Measurements from ENCODE around the gene ARL10. TPM values are rescaled to one million over a fixed set of nuclear protein-coding genes. Genes with fewer than 3 reads are reported as not detected.

ARL10 gene
- total RNA-seq, 2 experiments from 2014 or later = 5.4 to 7.7 TPM

DNA sequence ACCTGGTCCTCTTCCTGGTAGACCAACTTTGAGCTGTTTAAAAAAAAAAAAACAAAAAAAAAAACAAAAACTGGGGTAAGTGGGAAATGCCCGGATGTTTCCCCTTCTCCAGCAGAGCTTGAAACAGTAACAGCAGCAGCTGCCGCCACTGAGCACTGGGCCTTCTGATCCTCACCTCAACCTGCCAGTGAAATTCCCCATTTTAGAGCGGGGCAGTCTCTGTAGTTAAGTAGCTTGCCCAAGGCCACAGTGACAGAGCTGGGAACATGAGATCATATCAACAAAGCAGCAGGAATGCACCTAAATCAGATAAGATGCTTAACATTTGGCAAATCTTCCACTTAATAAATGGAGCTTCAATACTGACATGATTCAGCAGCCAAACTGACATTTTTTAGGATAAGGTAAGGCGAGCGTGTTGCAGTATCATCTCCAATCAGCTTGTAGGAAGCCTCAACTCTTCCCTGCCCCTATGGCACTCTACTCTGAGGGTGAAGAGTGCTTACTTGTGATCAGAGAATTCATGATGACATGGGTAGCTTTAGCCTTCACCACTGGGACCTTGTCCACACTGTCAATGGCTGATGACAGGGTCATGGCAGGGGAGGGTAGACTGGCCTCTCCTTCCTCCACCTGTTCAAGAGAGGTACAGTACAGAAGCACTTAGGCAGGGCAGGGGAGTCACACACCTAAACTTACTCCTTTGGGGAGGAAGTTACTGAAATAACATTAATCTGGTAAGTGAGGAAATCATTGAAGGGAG, 13.0 kb upstream of the ARL10 start:
- peaks cover 10% of the 10 kb centered on the region for H3K4me1 Mint-ChIP-seq
- H3K9me3 Mint-ChIP-seq = no peaks in the 10 kb centered on the region
- ChIA-PET CTCF (interaction anchor here (0.6 kb wide), 2 partner anchors 23 to 80 kb away, joined by 3 to 4 read pairs; no protein-coding TSS in a partner anchor), POLR2A (interaction anchor here (0.7 kb wide), 1 partner anchor 353 kb away, joined by 3 read pairs; no protein-coding TSS in a partner anchor)
- H3K4me3 Mint-ChIP-seq = no peak overlapping the region
- peaks cover 70% of the 10 kb centered on the region for H3K36me3 Mint-ChIP-seq (ENCODE audit: low read depth)
- H3K27ac Mint-ChIP-seq = peak overlapping the region; percentile 15
- no peaks in the 10 kb centered on the region for H3K27me3 Mint-ChIP-seq
- no peak for DNase-seq

DNA sequence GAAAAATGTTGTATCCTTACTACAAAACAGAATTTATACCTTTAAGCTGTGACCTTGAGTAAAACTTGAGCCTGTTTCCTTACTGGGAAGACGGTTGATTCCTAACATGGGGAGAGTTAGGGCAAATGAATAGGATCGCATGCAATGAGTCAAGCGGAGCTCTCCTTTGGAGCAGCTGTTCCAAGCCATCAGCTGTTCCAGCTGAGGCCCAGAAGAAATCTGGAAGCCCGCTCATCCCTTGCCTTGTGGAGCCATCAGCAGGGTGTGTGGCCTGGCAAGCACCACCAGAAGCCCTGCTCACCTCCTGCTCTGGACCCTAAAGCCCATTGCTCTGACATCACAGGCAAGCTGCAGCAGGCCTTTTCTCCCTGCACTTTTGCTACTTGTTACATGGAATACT, 11.8 kb upstream of the ARL10 start:
- Mint-ChIP-seq H3K4me3 (no peak overlapping the region), H3K27ac (no peak overlapping the region), H3K27me3 (no peaks in the 10 kb centered on the region), H3K4me1 (peaks cover 19% of the 10 kb centered on the region), H3K36me3 (ENCODE audit: low read depth) (peaks cover 70% of the 10 kb centered on the region), H3K9me3 (no peaks in the 10 kb centered on the region)
- ChIA-PET CTCF (interaction anchor here (1.0 to 1.5 kb wide), 3 partner anchors 9 to 50 kb away, joined by 3 to 4 read pairs (median 3); no protein-coding TSS in a partner anchor), POLR2A (no interaction called here)
- no peak for DNase-seq

DNA sequence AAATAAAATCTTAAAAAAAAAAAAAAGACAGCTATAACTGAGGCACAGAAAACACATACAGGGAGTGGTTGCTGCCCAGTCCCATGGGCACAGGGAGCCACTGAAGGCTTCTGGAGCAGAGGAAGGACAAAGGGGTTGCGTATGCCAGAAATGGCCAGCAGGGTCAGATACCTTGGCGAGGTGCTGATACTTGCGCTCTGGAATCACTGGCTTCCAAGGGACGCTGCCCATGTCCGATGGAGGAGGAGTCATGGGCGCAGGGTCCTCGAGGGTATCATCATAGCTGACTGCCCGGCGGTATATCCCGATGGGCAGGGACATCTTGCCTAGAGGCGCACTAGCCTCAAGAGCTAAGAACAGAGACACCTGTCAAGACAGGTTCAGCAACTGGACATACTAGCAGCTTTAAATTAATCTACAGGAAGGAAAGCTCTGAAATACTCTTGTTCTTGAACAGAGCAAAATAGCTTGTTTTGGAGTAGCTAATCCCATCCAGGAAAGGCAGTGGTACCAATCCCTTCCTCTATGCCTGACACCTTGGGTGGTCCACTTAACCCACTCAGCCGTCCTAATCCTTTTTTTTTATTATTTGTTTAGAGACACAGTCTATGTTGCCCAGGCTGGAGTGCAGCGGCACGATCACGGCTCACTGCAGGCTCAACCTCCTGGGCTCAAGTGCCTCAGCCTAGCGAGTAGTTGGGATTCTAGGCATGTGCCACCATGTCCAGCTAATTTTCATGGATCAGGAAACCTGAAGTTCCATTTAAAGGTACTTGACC, 9.7 kb upstream of the ARL10 start:
- H3K27ac Mint-ChIP-seq = no peak overlapping the region
- no peak overlapping the region for H3K4me3 Mint-ChIP-seq
- peaks cover 25% of the 10 kb centered on the region for H3K4me1 Mint-ChIP-seq
- H3K36me3 Mint-ChIP-seq (ENCODE audit: low read depth) = peaks cover 59% of the 10 kb centered on the region
- CTCF ChIA-PET = interaction anchor here (0.6 to 1.5 kb wide), 4 partner anchors 9 to 160 kb away, joined by 3 to 7 read pairs (median 4); no protein-coding TSS in a partner anchor
- H3K9me3 Mint-ChIP-seq = no peaks in the 10 kb centered on the region
- H3K27me3 Mint-ChIP-seq = no peaks in the 10 kb centered on the region
- no peak for DNase-seq
- POLR2A ChIA-PET = interaction anchor here (0.6 kb wide), 1 partner anchor 748 kb away, joined by 3 read pairs; no protein-coding TSS in a partner anchor

DNA sequence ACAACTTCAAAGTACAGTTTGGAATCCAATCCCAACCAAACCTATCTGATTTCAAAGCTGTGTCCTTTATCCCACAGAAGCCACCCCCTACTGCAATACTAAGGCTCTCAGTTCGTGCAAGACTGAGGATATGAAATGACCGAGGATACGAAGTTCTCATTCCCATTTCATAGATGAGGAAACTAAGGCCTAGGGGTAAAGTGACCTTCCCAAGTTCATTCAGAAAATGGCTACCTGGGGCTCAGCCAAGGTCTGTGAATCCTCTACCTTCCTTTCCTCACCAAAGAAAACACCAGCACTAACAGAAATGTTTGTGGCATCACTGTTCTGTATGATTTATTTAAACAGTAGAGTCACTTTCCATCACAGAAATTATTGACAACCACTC, 9.1 kb upstream of the ARL10 start:
- ChIA-PET POLR2A (no interaction called here), CTCF (interaction anchor here (0.6 to 1.5 kb wide), 2 partner anchors 22 to 160 kb away, joined by 3 to 7 read pairs; no protein-coding TSS in a partner anchor)
- Mint-ChIP-seq H3K27ac (no peak overlapping the region), H3K4me3 (no peak overlapping the region), H3K4me1 (peaks cover 25% of the 10 kb centered on the region), H3K9me3 (no peaks in the 10 kb centered on the region), H3K27me3 (no peaks in the 10 kb centered on the region), H3K36me3 (ENCODE audit: low read depth) (peaks cover 56% of the 10 kb centered on the region)
- no peak for DNase-seq

DNA sequence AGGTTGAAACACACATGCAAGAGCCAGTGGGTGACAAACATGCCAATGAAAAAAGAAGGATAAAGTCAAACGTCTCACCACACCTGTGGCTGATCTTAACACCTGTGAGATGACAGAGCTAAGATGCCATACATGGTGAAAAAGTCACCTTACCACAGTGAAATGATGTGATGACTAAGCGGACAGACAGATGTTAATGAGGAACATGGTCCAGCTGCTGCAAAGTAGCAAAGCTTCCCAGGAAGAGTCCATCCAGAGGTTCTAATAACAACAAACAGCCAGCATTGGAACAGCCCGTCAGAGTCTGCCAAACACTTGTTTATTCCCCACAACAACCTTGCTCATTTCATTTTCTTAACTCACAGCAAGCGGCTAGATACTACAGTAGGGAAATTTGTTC, 5.6 kb upstream of the ARL10 start:
- Mint-ChIP-seq H3K4me3 (peak overlapping the region; percentile 64), H3K9me3 (no peaks in the 10 kb centered on the region), H3K4me1 (peaks cover 37% of the 10 kb centered on the region), H3K27me3 (no peaks in the 10 kb centered on the region), H3K27ac (peak overlapping the region; percentile 15), H3K36me3 (ENCODE audit: low read depth) (peaks cover 34% of the 10 kb centered on the region)
- DNase-seq = no peak
- ChIA-PET POLR2A (no interaction called here), CTCF (interaction anchor here (0.8 to 1.0 kb wide), 2 partner anchors 32 to 42 kb away, joined by 3 to 4 read pairs; no protein-coding TSS in a partner anchor)

DNA sequence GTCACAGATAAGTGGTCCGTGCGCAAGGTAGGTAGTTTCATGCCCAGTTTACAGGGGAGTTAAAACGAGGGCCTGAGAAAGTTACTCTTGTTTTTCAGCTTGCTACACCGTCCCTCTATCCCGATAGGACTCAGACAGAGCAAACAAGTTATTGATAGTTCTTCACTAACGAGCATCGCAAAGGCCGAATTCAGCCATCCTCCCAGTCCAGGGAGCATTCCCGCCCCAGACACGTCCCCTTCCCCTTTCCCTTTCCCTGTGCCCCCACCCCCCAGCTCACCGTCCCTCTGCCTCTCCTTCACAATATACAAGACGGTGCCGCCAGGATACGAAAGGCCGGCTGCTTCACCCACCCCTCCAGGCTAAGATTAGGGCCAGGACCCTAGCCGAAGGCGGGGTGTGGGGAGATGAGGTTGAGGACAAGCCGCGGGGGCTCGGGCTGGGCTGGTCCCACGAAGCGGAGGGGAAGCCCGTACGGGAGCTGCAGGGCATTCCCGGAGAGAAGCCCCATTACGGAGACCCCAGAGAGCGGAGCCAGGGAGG, 4.3 kb upstream of the ARL10 start:
- DNase-seq = peak; percentile 23
- CTCF ChIA-PET = interaction anchor here (0.5 to 2.3 kb wide), 5 partner anchors 23 to 286 kb away, joined by 3 to 8 read pairs (median 3); partner anchors contain the start of genes FAF2 and TSPAN17
- no peaks in the 10 kb centered on the region for H3K27me3 Mint-ChIP-seq
- peaks cover 40% of the 10 kb centered on the region for H3K4me1 Mint-ChIP-seq
- peaks cover 30% of the 10 kb centered on the region for H3K36me3 Mint-ChIP-seq (ENCODE audit: low read depth)
- H3K27ac Mint-ChIP-seq = peak overlapping the region; percentile 96
- peak overlapping the region; percentile 98 for H3K4me3 Mint-ChIP-seq
- no peaks in the 10 kb centered on the region for H3K9me3 Mint-ChIP-seq
- POLR2A ChIA-PET = interaction anchor here (0.6 kb wide), 1 partner anchor 169 kb away, joined by 7 read pairs; no protein-coding TSS in a partner anchor

DNA sequence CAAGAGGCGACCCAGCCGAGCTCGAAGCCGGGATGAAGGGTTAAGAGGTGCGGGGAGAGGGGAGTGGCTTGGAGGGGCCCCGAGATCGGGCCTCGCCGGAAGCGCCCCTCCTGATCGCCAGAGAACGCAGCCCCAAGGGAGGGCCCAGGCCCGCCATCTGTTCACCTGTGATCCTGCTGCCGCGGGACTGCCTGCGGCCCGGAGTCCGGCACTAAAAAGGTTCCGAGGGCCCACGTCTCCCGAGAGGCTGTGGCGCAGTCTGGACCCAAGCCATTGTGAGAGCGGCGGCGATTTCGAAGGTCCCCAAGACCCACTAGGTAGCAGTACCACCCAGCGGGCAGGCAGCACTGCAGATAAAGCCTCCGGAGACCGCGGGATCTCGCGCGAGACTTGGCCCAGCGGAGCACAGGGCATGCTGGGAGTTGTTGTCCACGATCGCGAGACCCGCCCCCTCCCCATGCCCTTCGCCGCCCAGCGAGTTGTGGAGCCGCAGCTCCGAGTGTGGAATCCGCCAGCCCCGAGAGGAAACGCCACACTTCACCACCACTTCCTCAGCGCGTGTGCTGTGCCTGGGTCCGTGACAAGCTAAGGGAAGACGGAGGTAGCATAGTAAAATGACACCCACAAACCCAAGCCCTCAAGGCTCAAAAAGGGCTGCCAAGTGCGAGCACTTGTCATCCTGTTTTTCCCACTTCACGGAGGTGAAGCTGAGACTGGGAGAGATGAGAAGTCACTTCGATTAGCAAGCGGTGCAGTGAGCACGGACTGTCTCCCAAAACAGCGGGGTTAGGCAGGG, 3.7 kb upstream of the ARL10 start, which contains the start of gene KIAA1191:
Gene KIAA1191 (minus strand): TSS at position 328 of the 796 bp plus-strand sequence. CDS start 2,256 bp downstream, outside the sequence.
- H3K27ac Mint-ChIP-seq = peak within 1 kb of the TSS; percentile 96
- no peaks in the 10 kb centered on the region for H3K9me3 Mint-ChIP-seq
- ChIA-PET POLR2A (interaction anchor here (0.6 to 0.7 kb wide), 2 partner anchors 168 to 182 kb away, joined by 4 to 7 read pairs; no protein-coding TSS in a partner anchor), CTCF (interaction anchor here (0.8 to 2.3 kb wide), 9 partner anchors 8 to 285 kb away, joined by 3 to 8 read pairs (median 3); partner anchors contain the start of genes FAF2 and TSPAN17)
- peaks cover 26% of the 10 kb centered on the region for H3K36me3 Mint-ChIP-seq (ENCODE audit: low read depth)
- H3K4me3 Mint-ChIP-seq = peak within 1 kb of the TSS; percentile 98
- H3K27me3 Mint-ChIP-seq = no peaks in the 10 kb centered on the region
- peak; percentile 97 for DNase-seq
- H3K4me1 Mint-ChIP-seq = peaks cover 38% of the 10 kb centered on the region

DNA sequence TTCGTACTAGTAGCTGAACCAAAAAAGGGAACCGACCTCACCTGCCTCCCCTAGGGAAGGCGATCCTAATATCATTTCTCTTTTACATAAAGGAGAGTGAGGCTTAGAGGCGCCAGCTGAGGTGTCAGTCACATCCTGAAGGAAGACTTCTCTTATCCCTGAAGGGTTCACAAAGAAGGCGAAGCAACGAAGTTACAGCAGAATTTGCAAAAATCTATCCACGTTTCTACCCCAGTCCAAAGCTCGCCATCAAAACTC, 3.1 kb upstream of the ARL10 start:
- Mint-ChIP-seq H3K9me3 (no peaks in the 10 kb centered on the region), H3K4me3 (peak overlapping the region; percentile 98), H3K27me3 (no peaks in the 10 kb centered on the region), H3K36me3 (ENCODE audit: low read depth) (peaks cover 23% of the 10 kb centered on the region), H3K27ac (peak overlapping the region; percentile 96), H3K4me1 (peaks cover 39% of the 10 kb centered on the region)
- POLR2A ChIA-PET = interaction anchor here (0.7 kb wide), 1 partner anchor 181 kb away, joined by 4 read pairs; no protein-coding TSS in a partner anchor
- DNase-seq = no peak
- CTCF ChIA-PET = interaction anchor here (0.9 to 2.3 kb wide), 8 partner anchors 8 to 181 kb away, joined by 3 to 8 read pairs (median 4); partner anchors contain the start of gene FAF2

DNA sequence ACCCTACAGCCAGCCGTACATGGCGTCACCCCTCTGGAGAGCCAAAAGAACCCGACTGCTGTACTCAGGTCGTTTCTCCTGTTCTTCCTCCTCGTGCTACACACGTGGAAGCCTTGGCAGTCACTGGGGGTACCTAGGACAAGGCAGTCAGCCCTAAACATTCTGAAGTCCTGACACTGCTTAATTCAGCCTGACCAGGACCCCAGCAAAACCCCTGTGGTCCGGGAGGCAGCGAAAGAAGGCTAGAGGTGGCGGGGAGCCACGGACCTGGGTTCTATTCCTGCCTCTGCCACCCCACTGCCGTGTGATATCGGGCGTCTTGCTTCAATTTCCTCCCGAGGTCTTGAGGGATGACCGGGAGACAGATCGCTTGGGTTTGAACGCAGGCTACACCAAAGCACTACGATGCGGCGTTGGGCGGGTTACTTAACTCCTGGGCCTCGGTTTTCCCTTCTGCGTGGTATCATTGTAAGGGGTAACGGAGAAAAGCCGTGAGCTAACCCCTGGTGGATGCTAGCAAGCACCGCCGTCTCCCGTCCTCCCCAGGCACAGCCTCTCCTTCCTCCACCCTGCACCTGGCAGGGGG, 429 bp upstream of the ARL10 start:
- peak overlapping the region; percentile 50 for H3K27ac Mint-ChIP-seq
- H3K27me3 Mint-ChIP-seq = no peaks in the 10 kb centered on the region
- H3K4me3 Mint-ChIP-seq = peak overlapping the region; percentile 71
- H3K9me3 Mint-ChIP-seq = no peaks in the 10 kb centered on the region
- POLR2A ChIA-PET = no interaction called here
- H3K36me3 Mint-ChIP-seq (ENCODE audit: low read depth) = peaks cover 11% of the 10 kb centered on the region
- DNase-seq = no peak
- H3K4me1 Mint-ChIP-seq = peaks cover 30% of the 10 kb centered on the region
- CTCF ChIA-PET = no interaction called here

DNA sequence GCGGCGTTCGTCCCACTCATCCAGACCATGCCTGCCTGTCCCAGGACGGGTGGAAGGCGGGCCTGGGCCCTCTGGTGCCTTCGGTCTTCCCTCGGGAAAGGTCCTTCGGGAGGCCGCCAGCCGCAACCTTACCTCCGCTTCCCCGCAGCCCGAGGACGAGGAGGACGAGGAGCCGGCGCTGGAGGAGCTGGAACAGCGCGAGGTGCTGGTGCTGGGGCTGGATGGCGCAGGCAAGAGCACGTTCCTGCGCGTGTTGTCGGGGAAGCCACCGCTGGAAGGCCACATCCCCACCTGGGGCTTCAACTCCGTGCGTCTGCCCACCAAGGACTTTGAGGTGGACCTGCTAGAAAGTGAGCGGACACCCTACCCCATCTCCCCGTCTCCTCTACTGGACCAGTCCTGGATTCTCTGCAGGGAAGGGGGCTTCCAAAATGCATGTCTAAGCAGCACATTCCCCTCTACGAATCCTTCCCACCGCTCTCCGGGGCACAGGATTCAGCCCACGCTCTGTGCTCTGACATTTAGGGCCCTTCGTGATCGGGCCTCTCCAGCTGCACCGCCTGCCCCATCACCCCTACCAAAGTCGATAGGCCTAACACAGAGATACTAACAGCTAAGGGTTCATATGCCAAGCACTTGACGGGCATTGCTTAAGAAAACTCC, 1.1 kb downstream of the ARL10 start:
- peaks cover 29% of the 10 kb centered on the region for H3K4me1 Mint-ChIP-seq
- H3K36me3 Mint-ChIP-seq (ENCODE audit: low read depth) = peaks cover 10% of the 10 kb centered on the region
- ChIA-PET POLR2A (no interaction called here), CTCF (interaction anchor here (0.5 kb wide), 1 partner anchor 910 kb away, joined by 5 read pairs; no protein-coding TSS in a partner anchor)
- H3K9me3 Mint-ChIP-seq = no peaks in the 10 kb centered on the region
- peak overlapping the region; percentile 70 for H3K4me3 Mint-ChIP-seq
- H3K27ac Mint-ChIP-seq = peak overlapping the region; percentile 91
- no peaks in the 10 kb centered on the region for H3K27me3 Mint-ChIP-seq
- no peak for DNase-seq

DNA sequence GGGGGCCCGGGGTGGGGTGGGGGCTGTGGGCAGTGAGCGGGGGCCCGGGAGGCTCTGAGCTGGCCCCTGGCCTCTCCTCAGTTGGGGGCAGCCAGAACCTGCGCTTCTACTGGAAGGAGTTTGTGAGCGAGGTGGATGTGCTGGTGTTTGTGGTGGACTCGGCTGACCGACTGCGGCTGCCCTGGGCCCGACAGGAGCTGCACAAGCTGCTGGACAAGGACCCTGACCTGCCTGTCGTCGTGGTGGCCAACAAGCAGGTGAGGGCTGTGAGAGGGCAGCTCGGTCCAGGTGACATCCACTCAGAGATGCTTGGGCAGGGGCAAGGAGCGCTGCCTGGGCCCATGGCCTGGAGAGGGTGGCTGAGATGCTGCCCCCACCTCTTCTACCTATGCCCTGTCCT, 3.4 kb downstream of the ARL10 start:
- ChIA-PET POLR2A (no interaction called here), CTCF (interaction anchor here (0.5 kb wide), 1 partner anchor 239 kb away, joined by 4 read pairs; no protein-coding TSS in a partner anchor)
- no peaks in the 10 kb centered on the region for H3K9me3 Mint-ChIP-seq
- H3K4me3 Mint-ChIP-seq = no peak overlapping the region
- no peak for DNase-seq
- peaks cover 17% of the 10 kb centered on the region for H3K4me1 Mint-ChIP-seq
- H3K27ac Mint-ChIP-seq = no peak overlapping the region
- no peaks in the 10 kb centered on the region for H3K27me3 Mint-ChIP-seq
- peaks cover 12% of the 10 kb centered on the region for H3K36me3 Mint-ChIP-seq (ENCODE audit: low read depth)

All from activated CD4-positive, alpha-beta T cell treated with anti-CD3 and anti-CD28 coated beads, Interleukin-2, amount 10 ng/mL, durations not matched to agents 7 days and 5 days (primary cell).